ENCODE results near the gene AFF1. TPM values are rescaled to one million over a fixed set of nuclear protein-coding genes. Genes with fewer than 3 reads are reported as not detected.

AFF1 gene
- total RNA-seq, 4 donors from 2014 or later: 59.7 to 78.1 (median 65.9) TPM

DNA sequence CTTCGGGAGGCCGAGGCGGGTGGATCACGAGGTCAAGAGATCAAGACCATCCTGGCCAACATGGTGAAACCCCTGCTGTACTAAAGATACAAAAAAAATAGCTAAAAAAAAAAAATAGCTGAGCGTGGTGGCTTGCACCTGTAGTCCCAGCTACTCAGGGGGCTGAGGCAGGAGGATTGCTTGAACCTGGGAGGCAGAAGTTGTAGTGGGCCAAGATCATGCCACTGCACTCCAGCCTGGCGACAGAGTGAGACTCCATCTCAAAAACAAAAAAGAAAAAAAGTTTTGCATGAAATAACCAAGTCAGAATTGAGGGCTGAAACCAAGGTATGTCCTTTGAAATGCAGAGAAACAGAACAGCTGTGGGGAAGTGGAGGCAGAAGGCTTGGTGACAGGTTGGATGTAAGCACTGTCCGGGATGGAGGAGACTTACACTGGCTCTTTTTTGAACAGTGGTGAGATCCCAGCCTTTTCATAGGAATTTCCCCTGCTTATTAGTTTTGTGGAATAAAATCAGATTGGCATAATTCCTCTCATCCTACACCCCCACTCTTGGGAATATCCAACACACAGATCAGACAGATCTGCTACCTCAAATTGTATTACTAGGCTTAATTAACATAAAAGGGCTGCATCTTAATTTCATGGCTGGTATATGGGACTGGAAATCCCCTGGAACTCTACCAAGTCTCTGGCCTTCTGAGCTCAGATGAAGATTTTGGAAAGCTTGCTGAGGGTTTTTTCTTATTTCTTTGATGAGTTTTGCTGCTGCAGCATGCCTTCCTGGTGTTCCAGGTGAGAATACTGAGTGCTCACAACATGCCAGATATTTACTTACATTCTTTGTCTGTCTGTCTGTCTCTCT lies 23.8 kb upstream of the AFF1 start:
- Histone ChIP-seq H3K36me3 (no peaks in the 10 kb centered on the region), H3K9me3 (no peaks in the 10 kb centered on the region), H3K27me3 (no peaks in the 10 kb centered on the region), H3K27ac (no peak overlapping the region), H3K4me3 (no peak overlapping the region), H3K4me1 (peaks cover 0 to 17% (median 0%) of the 10 kb centered on the region in 3 donors)
- TF ChIP-seq EP300 (IDR thresholded peaks at IDR 0.05) (no peak), POLR2A (IDR thresholded peaks at IDR 0.05) (no peak), POLR2AphosphoS5 (IDR thresholded peaks at IDR 0.05) (no peak)
- TF ChIP-seq, protein P1, sequence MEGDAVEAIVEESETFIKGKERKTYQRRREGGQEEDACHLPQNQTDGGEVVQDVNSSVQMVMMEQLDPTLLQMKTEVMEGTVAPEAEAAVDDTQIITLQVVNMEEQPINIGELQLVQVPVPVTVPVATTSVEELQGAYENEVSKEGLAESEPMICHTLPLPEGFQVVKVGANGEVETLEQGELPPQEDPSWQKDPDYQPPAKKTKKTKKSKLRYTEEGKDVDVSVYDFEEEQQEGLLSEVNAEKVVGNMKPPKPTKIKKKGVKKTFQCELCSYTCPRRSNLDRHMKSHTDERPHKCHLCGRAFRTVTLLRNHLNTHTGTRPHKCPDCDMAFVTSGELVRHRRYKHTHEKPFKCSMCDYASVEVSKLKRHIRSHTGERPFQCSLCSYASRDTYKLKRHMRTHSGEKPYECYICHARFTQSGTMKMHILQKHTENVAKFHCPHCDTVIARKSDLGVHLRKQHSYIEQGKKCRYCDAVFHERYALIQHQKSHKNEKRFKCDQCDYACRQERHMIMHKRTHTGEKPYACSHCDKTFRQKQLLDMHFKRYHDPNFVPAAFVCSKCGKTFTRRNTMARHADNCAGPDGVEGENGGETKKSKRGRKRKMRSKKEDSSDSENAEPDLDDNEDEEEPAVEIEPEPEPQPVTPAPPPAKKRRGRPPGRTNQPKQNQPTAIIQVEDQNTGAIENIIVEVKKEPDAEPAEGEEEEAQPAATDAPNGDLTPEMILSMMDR (IDR thresholded peaks at IDR 0.05): no peak
- ATAC-seq: no peak
- 69 to 79% methylated on average over 3 to 7 of the region's 7 CpGs for WGBS, 2 donors (ENCODE audit: low coverage in 1 of 2)

DNA sequence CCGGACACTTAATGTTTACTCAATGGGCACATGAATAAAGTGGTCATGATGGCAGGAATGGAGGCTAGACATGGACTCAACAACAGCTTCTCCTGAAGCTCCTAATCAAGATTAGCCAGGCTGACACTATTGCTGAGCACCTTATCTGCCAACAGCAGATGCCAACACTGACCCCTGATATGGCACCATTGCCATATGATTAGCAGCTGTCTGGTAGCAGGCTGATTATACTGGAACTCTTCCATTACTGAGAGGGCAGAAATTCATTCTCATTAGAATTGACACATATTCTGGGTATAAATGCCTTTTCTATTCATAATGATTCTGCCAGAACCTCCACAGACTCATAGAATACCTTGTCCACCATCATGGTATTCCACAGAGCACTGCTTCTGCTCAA lies 18.4 kb upstream of the AFF1 start:
- Histone ChIP-seq H3K27ac (no peak overlapping the region), H3K4me1 (peaks cover 0 to 4% (median 0%) of the 10 kb centered on the region in 3 donors), H3K36me3 (peaks cover 0 to 12% of the 10 kb centered on the region in 2 donors), H3K9me3 (no peaks in the 10 kb centered on the region), H3K4me3 (no peak overlapping the region), H3K27me3 (no peaks in the 10 kb centered on the region)
- TF ChIP-seq POLR2A (IDR thresholded peaks at IDR 0.05) (no peak), EP300 (IDR thresholded peaks at IDR 0.05) (no peak), POLR2AphosphoS5 (IDR thresholded peaks at IDR 0.05) (no peak)
- TF ChIP-seq, protein P1 (IDR thresholded peaks at IDR 0.05): no peak
- ATAC-seq: no peak
- 0% methylated on average over 1 of the region's 1 CpG for WGBS, 2 donors (ENCODE audit: low coverage in 1 of 2)

DNA sequence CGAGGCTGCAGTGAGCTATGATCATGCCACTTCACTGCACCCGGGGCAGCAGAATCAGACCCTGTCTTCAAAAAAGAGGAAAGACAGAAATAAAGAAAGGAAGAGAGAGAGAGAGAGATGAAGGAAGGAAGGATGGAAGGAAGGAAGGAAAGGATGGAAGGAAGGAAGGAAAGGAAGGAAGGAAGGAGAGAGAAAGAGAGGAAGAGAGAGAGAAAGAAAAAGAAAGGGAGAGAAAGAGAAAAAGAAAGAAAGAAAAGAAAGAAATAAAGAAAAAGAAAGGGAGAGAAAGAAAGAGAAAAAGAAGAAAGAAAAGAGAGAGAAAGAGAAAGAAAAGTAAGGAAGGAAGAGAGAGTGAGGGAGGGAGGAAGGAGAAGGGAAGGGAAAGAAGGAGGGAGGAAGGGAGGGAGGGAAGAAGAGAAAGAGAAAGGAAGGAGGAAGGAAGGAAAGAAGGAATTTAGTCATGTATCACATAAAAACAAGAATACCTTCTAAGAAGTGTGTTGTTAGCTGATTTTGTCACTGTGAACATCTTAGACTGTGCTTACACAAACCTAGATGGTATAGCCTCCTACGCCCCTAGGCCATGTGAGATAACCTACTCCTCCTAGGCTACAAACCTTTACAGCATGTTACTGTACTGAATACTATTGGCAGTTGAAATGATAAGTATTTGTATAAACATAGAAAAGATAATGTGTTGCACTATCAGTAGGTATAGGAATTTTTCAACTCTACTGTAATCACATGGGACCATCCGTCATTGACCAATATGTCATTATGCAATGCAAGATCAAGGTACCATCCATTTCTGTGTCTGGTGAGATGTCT lies 17.4 kb upstream of the AFF1 start:
- H3K4me1 ChIP-seq: peaks cover 0 to 5% (median 0%) of the 10 kb centered on the region in 3 donors
- peaks cover 0 to 12% of the 10 kb centered on the region in 2 donors for H3K36me3 ChIP-seq
- 83 to 92% methylated on average over 2 to 4 of the region's 4 CpGs for WGBS, 2 donors (ENCODE audit: low coverage in 1 of 2)
- no peaks in the 10 kb centered on the region for H3K9me3 ChIP-seq
- H3K27me3 ChIP-seq: no peaks in the 10 kb centered on the region
- no peak overlapping the region for H3K27ac ChIP-seq
- no peak overlapping the region for H3K4me3 ChIP-seq
- TF ChIP-seq POLR2A (IDR thresholded peaks at IDR 0.05): no peak
- TF ChIP-seq EP300 (IDR thresholded peaks at IDR 0.05): no peak
- TF ChIP-seq, protein P1 (IDR thresholded peaks at IDR 0.05): no peak
- no peak for TF ChIP-seq POLR2AphosphoS5 (IDR thresholded peaks at IDR 0.05)
- ATAC-seq: no peak

DNA sequence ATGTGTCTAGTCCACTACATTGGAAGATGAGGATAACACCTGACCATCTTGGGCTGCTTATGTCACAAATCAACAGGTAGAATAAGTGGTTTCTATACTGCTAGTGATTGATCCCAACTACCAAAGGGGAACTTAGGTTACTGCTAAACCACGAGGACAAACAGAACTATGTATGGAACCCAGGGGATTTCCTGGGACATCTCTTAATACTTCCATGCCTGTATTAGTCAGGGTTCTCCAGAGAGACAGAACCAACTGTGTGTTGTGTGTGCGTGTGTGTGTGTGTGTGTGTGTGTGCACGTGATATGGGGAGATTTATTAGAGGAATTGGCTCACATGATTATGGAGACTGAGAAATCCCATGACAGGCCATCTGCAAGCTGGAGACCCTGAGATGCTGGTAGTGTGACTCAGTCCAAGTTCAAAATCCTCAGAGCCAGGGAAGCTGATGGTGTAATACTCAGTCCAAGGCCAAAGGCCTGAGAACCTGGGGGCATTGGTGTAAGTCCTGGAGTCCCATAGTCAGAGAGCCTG lies 16.2 kb upstream of the AFF1 start:
- Histone ChIP-seq H3K27ac (no peak overlapping the region), H3K4me1 (peaks cover 0 to 7% (median 0%) of the 10 kb centered on the region in 3 donors), H3K9me3 (no peaks in the 10 kb centered on the region), H3K4me3 (no peak overlapping the region), H3K36me3 (peaks cover 0 to 12% of the 10 kb centered on the region in 2 donors), H3K27me3 (no peaks in the 10 kb centered on the region)
- no peak for TF ChIP-seq POLR2AphosphoS5 (IDR thresholded peaks at IDR 0.05)
- TF ChIP-seq, protein P1 (IDR thresholded peaks at IDR 0.05): no peak
- TF ChIP-seq POLR2A (IDR thresholded peaks at IDR 0.05): no peak
- TF ChIP-seq EP300 (IDR thresholded peaks at IDR 0.05): no peak
- WGBS, 2 donors (ENCODE audit: low coverage in 1 of 2): 36 to 67% methylated on average over 1 to 3 of the region's 3 CpGs
- ATAC-seq: no peak

Data from gastroesophageal sphincter (tissue), 4 donors.